Kidney epithelial cell (primary cell): ENCODE measurements around the gene KIF2C. TPM values are rescaled to one million over a fixed set of nuclear protein-coding genes. Genes with fewer than 3 reads are reported as not detected.
A peak's percentile ranks its signal among the peaks of the same experiment; 100 is the strongest.

Experiments
- DNase-seq: peaks from one replicate; pipeline ENCODE4 v3.0.0-alpha.2; 2010; ENCODE audit warnings: low read depth
- H3K27me3 ChIP-seq: 2 replicates; pipeline ENCODE4 v1.6.0; 2011; ENCODE audit warnings: low read length; ENCODE audit not compliant: control insufficient read depth, insufficient read depth
- H3K36me3 ChIP-seq: 2 replicates; pipeline ENCODE4 v1.5.1; 2011; ENCODE audit warnings: low read length; ENCODE audit not compliant: control insufficient read depth, insufficient read depth
- H3K4me3 ChIP-seq: 2 replicates; pipeline ENCODE4 v1.5.1; 2011; ENCODE audit warnings: low read depth, mild to moderate bottlenecking, control low read depth, low read length
- total RNA-seq: library from RNA; depleted of rRNA; stranded (reverse); fragments of >200 nt; gene quantifications from 2 replicates; pipeline ENCODE4 v1.2.3, GENCODE V29; 2015
- TF ChIP-seq, protein P1 (sequence below): IDR thresholded peaks from 2 replicates; pipeline ENCODE4 v1.5.1; 2011; ENCODE audit warnings: mild to moderate bottlenecking, moderate library complexity, low read length, control low read depth, inconsistent platforms; ENCODE audit not compliant: insufficient read depth, poor library complexity, severe bottlenecking

Gene KIF2C
- total RNA-seq, 1 donor from 2014 or later, result 9.5 TPM

- no peak for DNase-seq
- H3K27me3 ChIP-seq, result no peaks in the 10 kb centered on the region
- H3K36me3 ChIP-seq, result no peaks in the 10 kb centered on the region
- no peak overlapping the region for H3K4me3 ChIP-seq
- TF ChIP-seq, protein P1, sequence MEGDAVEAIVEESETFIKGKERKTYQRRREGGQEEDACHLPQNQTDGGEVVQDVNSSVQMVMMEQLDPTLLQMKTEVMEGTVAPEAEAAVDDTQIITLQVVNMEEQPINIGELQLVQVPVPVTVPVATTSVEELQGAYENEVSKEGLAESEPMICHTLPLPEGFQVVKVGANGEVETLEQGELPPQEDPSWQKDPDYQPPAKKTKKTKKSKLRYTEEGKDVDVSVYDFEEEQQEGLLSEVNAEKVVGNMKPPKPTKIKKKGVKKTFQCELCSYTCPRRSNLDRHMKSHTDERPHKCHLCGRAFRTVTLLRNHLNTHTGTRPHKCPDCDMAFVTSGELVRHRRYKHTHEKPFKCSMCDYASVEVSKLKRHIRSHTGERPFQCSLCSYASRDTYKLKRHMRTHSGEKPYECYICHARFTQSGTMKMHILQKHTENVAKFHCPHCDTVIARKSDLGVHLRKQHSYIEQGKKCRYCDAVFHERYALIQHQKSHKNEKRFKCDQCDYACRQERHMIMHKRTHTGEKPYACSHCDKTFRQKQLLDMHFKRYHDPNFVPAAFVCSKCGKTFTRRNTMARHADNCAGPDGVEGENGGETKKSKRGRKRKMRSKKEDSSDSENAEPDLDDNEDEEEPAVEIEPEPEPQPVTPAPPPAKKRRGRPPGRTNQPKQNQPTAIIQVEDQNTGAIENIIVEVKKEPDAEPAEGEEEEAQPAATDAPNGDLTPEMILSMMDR, result no peak
Measured at GRCh38 chr1:44714532-44714931, 25.1 kb upstream of the KIF2C start.

DNA sequence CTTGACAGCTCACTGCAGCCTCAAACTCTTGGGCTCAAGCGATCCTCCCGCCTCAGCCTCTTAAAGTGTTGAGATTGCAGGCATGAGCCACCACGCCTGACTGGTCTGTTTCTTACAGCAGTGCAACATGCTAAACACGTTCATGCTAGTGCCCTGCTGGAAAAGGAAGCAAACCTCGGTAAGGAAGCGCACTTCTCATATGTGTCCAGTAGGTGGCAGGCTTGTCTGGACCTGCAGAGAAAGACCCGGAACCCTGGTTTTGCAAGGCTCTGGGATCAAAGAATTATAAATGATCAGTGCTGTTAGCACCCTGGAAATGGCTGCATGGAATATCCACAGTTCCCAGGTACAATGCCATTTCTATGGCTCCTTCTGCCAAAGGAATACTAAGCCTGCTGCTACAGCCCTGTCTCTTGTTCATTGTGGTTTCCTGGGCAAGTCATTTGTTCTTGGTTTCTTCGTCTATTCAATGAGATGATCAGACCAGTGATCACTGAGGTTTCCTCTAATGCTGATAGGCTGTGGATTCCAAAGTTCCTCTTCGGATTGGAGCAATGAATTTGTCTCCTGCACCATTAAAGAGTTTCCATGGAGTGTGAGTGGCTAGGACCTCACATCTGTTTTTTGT is 24.6 kb upstream of the KIF2C start:
- TF ChIP-seq, protein P1, result peak; percentile 88
- H3K4me3 ChIP-seq, result no peak overlapping the region
- DNase-seq, result no peak

DNA sequence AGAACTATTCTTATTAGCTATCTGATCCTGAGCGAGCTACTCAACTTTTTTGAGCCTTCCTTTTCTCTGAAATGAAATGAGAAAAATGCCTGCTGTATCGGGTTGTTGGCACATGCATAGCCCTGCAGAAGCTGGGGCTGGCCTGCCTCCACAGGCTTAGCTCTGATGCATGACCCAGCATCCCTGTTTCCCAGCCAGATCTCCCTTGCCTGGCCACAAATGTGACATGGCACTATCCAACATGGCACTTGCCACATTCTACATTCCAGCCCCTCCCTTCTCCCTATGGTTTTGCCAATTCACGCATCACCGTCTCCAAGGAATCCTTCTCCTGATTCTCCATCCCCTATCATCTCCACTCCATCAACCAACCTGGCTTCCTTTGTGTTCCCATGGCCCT is 22.5 kb upstream of the KIF2C start:
- no peak for DNase-seq
- TF ChIP-seq, protein P1, result no peak
- Histone ChIP-seq H3K4me3 (no peak overlapping the region), H3K27me3 (no peaks in the 10 kb centered on the region), H3K36me3 (no peaks in the 10 kb centered on the region)

More for the DNA sequence above, 24.6 kb upstream of the KIF2C start:
- Histone ChIP-seq H3K36me3 (no peaks in the 10 kb centered on the region), H3K27me3 (no peaks in the 10 kb centered on the region)

DNA sequence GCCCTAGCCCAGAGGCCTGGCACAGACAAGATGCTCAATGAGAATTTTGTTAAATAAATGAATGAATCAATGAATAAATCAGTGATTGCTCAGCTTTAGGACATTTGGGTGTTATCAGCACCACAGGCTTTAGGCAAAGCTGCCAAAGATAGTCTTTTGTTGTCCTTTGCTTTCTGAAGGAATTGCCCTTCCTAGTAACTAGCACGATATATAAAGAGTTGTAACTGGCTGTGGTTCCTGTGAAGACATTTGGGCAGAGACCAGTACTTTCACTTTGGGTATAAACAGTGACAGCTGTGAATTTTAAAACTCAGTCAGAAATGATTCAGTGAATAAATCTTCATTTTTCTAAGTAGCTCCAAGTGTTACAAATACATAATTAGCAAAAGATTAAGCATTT is 22.0 kb upstream of the KIF2C start:
- Histone ChIP-seq H3K36me3 (no peaks in the 10 kb centered on the region), H3K4me3 (no peak overlapping the region), H3K27me3 (no peaks in the 10 kb centered on the region)
- TF ChIP-seq, protein P1, result no peak
- no peak for DNase-seq

DNA sequence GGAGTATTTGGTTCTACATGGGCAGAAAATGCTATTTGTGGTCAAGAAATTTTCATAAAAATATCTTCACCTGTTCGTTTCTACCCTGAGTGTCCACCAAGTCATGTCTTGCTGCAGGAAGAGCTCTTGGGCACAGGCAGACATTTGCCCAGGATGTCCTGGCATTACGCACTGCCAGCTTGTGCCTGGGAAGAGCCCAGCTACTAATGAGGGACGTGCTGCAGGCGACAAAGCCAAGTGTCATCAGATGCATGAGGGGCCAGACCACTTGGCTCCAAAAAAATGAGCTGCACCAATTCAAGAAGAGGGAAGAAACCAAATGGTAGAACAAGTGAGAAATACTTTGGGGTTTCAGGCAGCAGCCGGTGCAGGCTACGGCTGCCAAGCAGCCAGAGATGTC is 21.5 kb upstream of the KIF2C start:
- no peak overlapping the region for H3K4me3 ChIP-seq
- no peak for DNase-seq
- H3K36me3 ChIP-seq, result no peaks in the 10 kb centered on the region
- TF ChIP-seq, protein P1, result no peak
- H3K27me3 ChIP-seq, result no peaks in the 10 kb centered on the region

DNA sequence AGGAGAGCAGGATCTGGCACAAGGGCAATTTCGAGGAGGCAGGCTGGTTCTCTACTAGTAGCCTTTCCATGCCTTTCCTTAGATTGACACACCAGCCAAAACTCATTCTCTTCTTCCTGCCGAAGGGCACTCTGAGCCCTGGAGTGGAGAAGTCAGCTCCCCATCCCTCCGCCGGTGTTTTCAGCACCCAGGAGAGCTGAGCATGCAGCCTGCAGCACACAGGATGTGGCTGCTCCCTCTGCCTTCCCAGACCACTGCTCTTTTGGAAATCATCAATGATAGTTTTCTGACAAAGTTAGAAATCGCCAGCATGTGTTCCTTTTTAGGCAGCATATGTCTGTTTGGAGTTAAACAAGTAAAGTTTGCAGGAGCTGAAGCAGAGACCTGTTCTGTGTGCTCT is 20.3 kb upstream of the KIF2C start:
- TF ChIP-seq, protein P1, result no peak
- Histone ChIP-seq H3K36me3 (no peaks in the 10 kb centered on the region), H3K4me3 (no peak overlapping the region), H3K27me3 (no peaks in the 10 kb centered on the region)
- no peak for DNase-seq
